Aorta (tissue), 5 donors: ENCODE measurements around the gene LDHAL6B. TPM values are rescaled to one million over a fixed set of nuclear protein-coding genes. Genes with fewer than 3 reads are reported as not detected.
A peak's percentile ranks its signal among the peaks of the same experiment; 100 is the strongest.

ENCODE experiments used
- ATAC-seq: fragments of 200-7000 bp; cut with Tn5 transposase; one replicate; pipeline ENCODE4 v1.9.1; 2022; ENCODE audit warnings: moderate library complexity; ENCODE audit not compliant: low FRiP score
- DNase-seq, 2 donors: peaks; one replicate each; pipeline ENCODE4 v3.0.0-alpha.2; 2020
- H3K27ac ChIP-seq, 2 donors: one replicate each; pipeline ENCODE4 v1.5.1; 2013; ENCODE audit warnings: low read length in 2 of 2, mild to moderate bottlenecking in 2 of 2, moderate library complexity in 2 of 2, control low read depth in 1 of 2, inconsistent platforms in 1 of 2, low read depth in 1 of 2
- H3K27me3 ChIP-seq, 2 donors: one replicate each; pipeline ENCODE4 v1.6.1; 2013; ENCODE audit warnings: control low read depth in 1 of 2, low read length in 1 of 2, mild to moderate bottlenecking in 1 of 2, moderate library complexity in 1 of 2; ENCODE audit not compliant: insufficient read depth in 2 of 2, control insufficient read depth in 1 of 2
- H3K36me3 ChIP-seq, 2 donors: one replicate each; pipeline ENCODE4 v1.6.1; 2013; ENCODE audit warnings: control low read depth in 1 of 2, low read length in 1 of 2, mild to moderate bottlenecking in 1 of 2; ENCODE audit not compliant: insufficient read depth in 2 of 2, control insufficient read depth in 1 of 2
- H3K4me1 ChIP-seq, 2 donors: one replicate each; pipeline ENCODE4 v1.6.1; 2013; ENCODE audit warnings: low read length in 2 of 2, control low read depth in 1 of 2, mild to moderate bottlenecking in 1 of 2, moderate library complexity in 1 of 2; ENCODE audit not compliant: insufficient read depth in 2 of 2, control insufficient read depth in 1 of 2
- H3K4me3 ChIP-seq, 2 donors: one replicate each; pipeline ENCODE4 v1.5.1; 2013; ENCODE audit warnings: low read length in 2 of 2, control low read depth in 1 of 2, mild to moderate bottlenecking in 1 of 2
- H3K9me3 ChIP-seq: one replicate; pipeline ENCODE4 v1.6.1; 2013; ENCODE audit warnings: mild to moderate bottlenecking, low read length; ENCODE audit not compliant: control insufficient read depth
- WGBS, 2 donors: extraction: QIAGEN DNeasy Blood & Tissue Kit; methylation state at CpG; one replicate each; pipeline ENCODE4 v1.1.7; 2013; 5-methylcytosine and 5-hydroxymethylcytosine counted together
- intact Hi-C, 2 donors: fragments of 100-400 bp; cut with DNase I; formaldehyde crosslinking; loops; one replicate each; pipeline versions ENCODE4 v1.14.2 to v1.15.0; 2022
- polyA plus RNA-seq, 2 donors: library from polyadenylated mRNA; stranded (reverse); fragments of 200-250 nt; gene quantifications; one replicate each; pipeline ENCODE4 v1.2.3, GENCODE V29; 2013
- total RNA-seq, 2 donors: library from RNA; stranded (reverse); fragmentation: NEBNext Ultra II Directional; extraction: Animal tissue kit (Norgen Biotek cat#: 25700); gene quantifications; one replicate each; pipeline ENCODE4 v1.2.1, GENCODE V29; 2021
- donor health status: healthy with polysubstance abuse.
- donor health status: Bipolar disorder and iron deficiency.
- donor health status: DM: no; HTN: no; CAD: no.
- donor health status: DM: no; HTN: no; CAD: no.
- donor health status: DM: yes; HTN: yes; CAD: no.

LDHAL6B gene
- total and polyA plus RNA-seq, 4 donors, result not detected

DNA sequence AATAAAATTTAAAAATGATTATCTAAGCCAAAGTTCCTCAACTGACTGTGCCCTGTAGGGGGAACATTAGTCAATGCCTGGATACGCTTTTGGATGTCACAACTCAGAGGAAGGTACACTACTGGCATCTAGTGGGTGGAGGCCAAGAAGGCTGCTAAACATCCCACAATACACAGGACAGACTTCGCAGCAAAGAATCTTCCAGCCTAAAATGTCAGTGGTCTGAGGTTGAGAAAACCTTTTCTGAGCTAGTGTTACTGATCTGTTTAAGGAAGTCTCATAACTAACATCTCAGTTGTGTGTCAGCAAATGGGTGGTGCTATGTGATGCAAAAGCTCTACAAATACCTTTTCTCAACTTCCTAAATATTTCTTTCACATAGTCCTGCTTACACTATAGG is 20.9 kb upstream of the LDHAL6B start:
- no peak overlapping the region for H3K27ac ChIP-seq
- intact Hi-C loops, result no loop called here
- WGBS, 2 donors, result 64 to 71% methylated on average over 2 of the region's 2 CpGs
- ATAC-seq, result no peak
- H3K36me3 ChIP-seq, result peaks cover 1 to 2% of the 10 kb centered on the region in 2 donors
- no peaks in the 10 kb centered on the region for H3K27me3 ChIP-seq
- no peak for DNase-seq
- H3K9me3 ChIP-seq, result no peaks in the 10 kb centered on the region
- H3K4me1 ChIP-seq, result no peaks in the 10 kb centered on the region
- no peak overlapping the region for H3K4me3 ChIP-seq

DNA sequence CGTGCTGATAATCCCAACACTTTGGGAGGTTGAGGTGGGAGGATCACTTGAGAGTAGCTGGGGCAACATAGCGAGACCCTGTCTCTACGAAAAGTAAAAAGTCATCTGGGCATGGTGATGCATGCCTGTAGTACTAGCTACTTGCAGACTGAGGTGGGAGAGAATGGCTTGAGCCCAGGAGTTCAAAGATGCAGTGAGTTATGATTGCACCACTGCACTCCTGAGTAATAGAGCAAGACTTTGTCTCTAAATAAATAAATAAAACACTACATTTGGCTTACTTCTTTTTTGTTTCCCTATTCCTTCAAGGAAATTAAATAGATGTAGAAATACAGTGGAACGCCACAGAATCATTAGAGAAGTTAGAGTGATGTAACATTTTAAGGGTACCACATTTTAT is 20.1 kb upstream of the LDHAL6B start:
- H3K4me3 ChIP-seq, result no peak overlapping the region
- 95% methylated on average over 4 of the region's 4 CpGs for WGBS, 2 donors
- H3K4me1 ChIP-seq, result no peaks in the 10 kb centered on the region
- H3K9me3 ChIP-seq, result no peaks in the 10 kb centered on the region
- H3K27ac ChIP-seq, result no peak overlapping the region
- intact Hi-C loops, result no loop called here
- no peaks in the 10 kb centered on the region for H3K27me3 ChIP-seq
- DNase-seq (no peak), ATAC-seq (no peak)
- peaks cover 1 to 2% of the 10 kb centered on the region in 2 donors for H3K36me3 ChIP-seq

DNA sequence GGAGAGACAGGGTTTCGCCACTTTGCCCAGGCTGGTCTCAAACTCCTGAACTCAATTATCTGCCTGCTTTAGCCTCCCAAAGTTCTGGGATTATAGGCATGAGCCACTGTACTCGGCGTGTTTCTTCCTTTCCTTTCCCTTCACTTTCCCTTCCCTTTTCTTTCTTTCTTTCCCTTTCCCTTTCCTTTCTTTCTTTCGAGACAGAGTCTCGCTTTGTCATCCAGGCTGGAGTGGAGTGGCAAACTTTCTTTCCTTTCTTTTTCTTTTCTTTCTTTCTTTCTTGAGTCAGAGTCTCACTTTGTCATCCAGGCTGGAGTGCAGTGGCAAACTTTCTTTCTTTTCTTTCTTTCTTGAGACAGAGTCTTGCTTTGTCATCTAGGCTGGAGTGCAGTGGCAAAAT is 17.4 kb upstream of the LDHAL6B start:
- no peak for DNase-seq
- H3K27me3 ChIP-seq, result no peaks in the 10 kb centered on the region
- H3K4me1 ChIP-seq, result no peaks in the 10 kb centered on the region
- H3K36me3 ChIP-seq, result peaks cover 1 to 4% of the 10 kb centered on the region in 2 donors
- WGBS, 2 donors, result 98% methylated on average over 5 of the region's 5 CpGs
- no peak overlapping the region for H3K4me3 ChIP-seq
- H3K27ac ChIP-seq, result no peak overlapping the region
- intact Hi-C loops, result no loop called here
- no peaks in the 10 kb centered on the region for H3K9me3 ChIP-seq
- no peak for ATAC-seq

DNA sequence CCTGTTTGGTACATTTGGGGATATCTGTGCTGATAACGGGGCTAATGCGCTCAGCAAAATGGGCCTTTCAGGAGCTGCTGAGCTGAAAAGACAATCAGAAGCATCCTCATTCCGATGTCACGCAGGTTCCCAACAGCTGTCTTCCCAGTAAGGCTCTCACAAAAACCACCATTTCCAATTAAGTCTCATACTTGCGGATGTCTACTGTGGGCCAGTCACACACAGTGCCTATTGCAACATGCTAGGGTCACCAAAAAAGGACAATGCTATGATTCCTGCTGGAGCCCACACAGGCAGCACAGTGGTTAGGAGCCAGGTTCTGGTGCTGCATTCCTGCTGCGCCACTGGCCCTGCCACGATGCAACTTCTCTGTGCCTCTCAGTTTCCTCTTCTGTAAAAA is 16.4 kb upstream of the LDHAL6B start:
- 96 to 97% methylated on average over 7 of the region's 7 CpGs for WGBS, 2 donors
- Histone ChIP-seq H3K27me3 (no peaks in the 10 kb centered on the region), H3K4me1 (no peaks in the 10 kb centered on the region), H3K4me3 (no peak overlapping the region), H3K9me3 (no peaks in the 10 kb centered on the region), H3K36me3 (peaks cover 4 to 6% of the 10 kb centered on the region in 2 donors), H3K27ac (no peak overlapping the region)
- DNase-seq, result no peak
- intact Hi-C loops, result no loop called here
- no peak for ATAC-seq

DNA sequence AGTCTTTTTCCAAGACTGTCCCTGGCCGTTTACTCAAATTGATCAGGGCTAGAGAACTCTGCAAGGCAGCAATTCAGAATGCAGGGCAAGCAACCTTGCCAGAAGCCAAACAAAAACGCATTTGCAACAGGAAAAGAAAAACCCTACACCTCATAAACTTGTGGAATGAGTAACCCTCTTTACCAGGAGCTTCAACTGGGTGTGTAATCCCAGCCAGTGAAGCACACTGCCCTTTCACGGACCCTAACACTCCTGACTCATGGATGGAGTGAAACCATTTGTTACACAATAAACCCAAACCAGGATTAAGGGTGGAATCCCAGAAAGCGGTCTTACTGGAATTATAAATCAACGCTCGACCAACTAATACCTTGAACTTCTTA is 14.8 kb upstream of the LDHAL6B start:
- Histone ChIP-seq H3K36me3 (peaks cover 4 to 6% of the 10 kb centered on the region in 2 donors), H3K27ac (no peak overlapping the region), H3K9me3 (no peaks in the 10 kb centered on the region), H3K4me1 (no peaks in the 10 kb centered on the region), H3K27me3 (no peaks in the 10 kb centered on the region), H3K4me3 (no peak overlapping the region)
- WGBS, 2 donors, result 81 to 83% methylated on average over 6 of the region's 6 CpGs
- DNase-seq (no peak), ATAC-seq (no peak)
- intact Hi-C loops, result no loop called here

DNA sequence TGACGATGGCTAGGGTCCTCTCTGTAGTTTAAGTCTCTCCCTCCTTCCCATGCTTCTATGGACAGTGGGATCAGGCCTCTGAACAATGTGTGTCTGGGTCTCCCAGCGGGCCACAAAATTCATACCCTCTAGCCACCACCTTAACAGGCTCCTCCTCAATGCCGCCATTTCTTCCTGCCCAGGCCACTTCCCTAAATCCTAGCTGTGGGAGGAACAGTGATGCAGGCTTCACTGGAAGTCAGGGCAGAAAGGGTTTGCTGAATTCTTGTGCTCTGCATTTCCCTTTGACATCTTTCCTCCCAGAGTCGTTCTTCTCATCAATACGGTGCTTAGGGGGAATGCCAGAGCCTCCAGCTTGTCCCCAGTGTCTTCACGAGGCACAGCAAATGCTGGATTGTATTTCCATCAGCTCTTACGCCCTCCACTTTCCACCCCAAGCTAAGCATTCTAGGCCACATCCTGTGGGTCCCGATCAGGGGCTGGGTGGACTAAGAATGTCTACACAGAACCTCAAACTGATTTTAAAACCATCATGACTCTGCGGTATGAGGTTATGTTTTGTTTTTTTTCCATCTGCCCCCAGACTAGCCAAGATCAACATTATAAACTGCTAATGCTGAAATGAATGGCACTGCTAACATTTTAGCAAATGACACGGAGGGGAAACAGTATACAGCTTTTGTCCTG is 11.9 kb upstream of the LDHAL6B start:
- Histone ChIP-seq H3K27me3 (no peaks in the 10 kb centered on the region), H3K9me3 (no peaks in the 10 kb centered on the region), H3K27ac (no peak overlapping the region), H3K36me3 (peaks cover 4 to 6% of the 10 kb centered on the region in 2 donors), H3K4me1 (no peaks in the 10 kb centered on the region), H3K4me3 (no peak overlapping the region)
- ATAC-seq (no peak), DNase-seq (no peak)
- 60 to 71% methylated on average over 10 of the region's 10 CpGs for WGBS, 2 donors
- intact Hi-C loops, result no loop called here

DNA sequence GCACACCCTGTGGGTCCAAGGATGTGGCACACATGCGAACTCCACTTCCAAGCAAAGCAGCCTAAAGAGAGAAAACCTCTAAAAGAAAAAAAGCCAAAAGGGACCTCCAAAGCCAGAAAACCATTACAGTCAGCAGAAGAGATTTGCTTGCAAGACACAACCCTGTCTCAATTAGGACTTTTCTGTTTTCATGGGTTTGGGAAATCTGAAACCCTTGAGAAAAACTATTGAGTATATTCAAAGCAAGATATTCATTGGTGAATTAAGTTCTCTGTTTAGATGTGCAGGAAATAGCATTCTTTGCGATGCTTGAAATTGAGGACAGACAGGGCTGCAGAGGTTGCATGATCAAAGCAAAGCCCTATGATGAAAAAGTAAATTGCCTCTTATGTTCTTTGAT is 10.2 kb upstream of the LDHAL6B start:
- Histone ChIP-seq H3K4me1 (no peaks in the 10 kb centered on the region), H3K36me3 (peaks cover 5 to 6% of the 10 kb centered on the region in 2 donors), H3K9me3 (no peaks in the 10 kb centered on the region), H3K27me3 (no peaks in the 10 kb centered on the region), H3K4me3 (no peak overlapping the region), H3K27ac (no peak overlapping the region)
- WGBS, 2 donors, result 98 to 99% methylated on average over 2 of the region's 2 CpGs
- no peak for ATAC-seq
- no peak for DNase-seq
- intact Hi-C loops, result no loop called here

DNA sequence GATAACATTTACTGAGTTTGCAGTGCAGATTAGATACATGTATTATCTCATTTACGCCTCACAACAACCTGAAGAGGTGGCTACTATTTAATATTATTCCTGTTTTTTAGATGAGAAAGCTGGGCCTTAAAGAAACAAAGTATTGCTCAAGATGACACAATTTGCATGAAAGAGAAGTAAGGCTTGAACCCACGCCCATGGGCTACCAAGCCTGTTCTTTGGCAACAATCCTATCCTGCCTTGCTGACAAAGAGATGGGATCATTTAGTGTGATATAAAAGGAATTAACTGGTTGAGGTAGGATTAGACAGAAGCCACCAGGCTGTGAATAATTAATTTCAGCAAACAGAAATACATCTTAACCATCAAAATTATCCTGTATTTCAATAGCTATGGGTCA is 9.2 kb upstream of the LDHAL6B start:
- Histone ChIP-seq H3K9me3 (no peaks in the 10 kb centered on the region), H3K4me1 (no peaks in the 10 kb centered on the region), H3K27me3 (no peaks in the 10 kb centered on the region), H3K4me3 (no peak overlapping the region), H3K27ac (no peak overlapping the region), H3K36me3 (peaks cover 6% of the 10 kb centered on the region in 2 donors)
- 88 to 94% methylated on average over 2 of the region's 2 CpGs for WGBS, 2 donors
- intact Hi-C loops, result no loop called here
- ATAC-seq, result no peak
- DNase-seq, result no peak

DNA sequence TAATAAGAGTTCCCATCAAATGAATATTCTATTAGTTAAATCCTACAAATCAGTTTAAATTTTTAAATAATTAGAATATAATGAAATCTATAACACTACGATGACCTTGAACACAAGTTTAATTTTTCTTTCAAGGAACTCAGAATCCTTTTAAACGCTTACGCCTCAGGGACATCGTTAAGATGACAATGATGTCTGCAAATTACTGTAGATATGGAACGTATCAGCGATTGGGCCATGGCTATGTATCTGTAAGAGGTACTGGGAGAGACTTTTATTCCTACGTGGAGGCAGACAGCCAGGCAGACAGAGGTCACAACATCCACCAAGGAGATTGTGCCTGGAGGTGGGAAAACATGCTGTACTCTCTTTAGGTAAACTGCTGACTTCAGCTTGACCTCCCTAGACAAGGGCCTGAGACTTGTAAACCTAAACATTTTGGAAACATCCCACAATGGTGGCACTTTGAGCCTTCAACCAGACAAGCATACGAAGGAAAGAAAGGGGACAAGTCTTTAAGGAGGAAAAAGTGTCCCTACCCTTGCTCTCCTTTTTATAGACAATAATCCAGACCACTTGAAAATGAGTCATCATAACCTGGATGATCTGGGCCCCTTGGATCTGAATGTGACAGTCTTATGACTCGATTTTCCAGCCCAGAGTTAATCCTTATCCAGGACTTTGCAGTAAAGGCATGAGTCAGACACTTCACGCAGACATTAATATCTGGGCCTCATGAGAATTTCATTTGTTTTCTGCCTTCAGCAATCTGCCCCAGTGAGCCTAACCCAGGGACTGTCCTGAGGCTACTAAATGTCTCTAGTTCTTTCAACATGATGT is 6.8 kb upstream of the LDHAL6B start:
- 78 to 81% methylated on average over 10 of the region's 10 CpGs for WGBS, 2 donors
- DNase-seq (no peak), ATAC-seq (peak; percentile 51)
- peaks cover 3 to 5% of the 10 kb centered on the region in 2 donors for H3K36me3 ChIP-seq
- no peaks in the 10 kb centered on the region for H3K27me3 ChIP-seq
- no peak overlapping the region for H3K4me3 ChIP-seq
- no peak overlapping the region for H3K27ac ChIP-seq
- H3K4me1 ChIP-seq, result no peaks in the 10 kb centered on the region
- no peaks in the 10 kb centered on the region for H3K9me3 ChIP-seq
- intact Hi-C loops, result no loop called here
